Endothelial cell (in vitro differentiated cells): ENCODE results near the gene DLG1. TPM values are rescaled to one million over a fixed set of nuclear protein-coding genes. Genes with fewer than 3 reads are reported as not detected.

Experiments used
- DNase-seq: peaks from one replicate; pipeline ENCODE4 v3.0.0; 2021; ENCODE audit warnings: low spot score
- H3K27ac Mint-ChIP-seq: one replicate; pipeline ENCODE4 v1.8.0; 2021; ENCODE audit warnings: mixed read lengths, inconsistent platforms; ENCODE audit not compliant: unreplicated experiment
- H3K27me3 Mint-ChIP-seq: one replicate; pipeline ENCODE4 v1.8.0; 2021; ENCODE audit warnings: mild to moderate bottlenecking, moderate library complexity, mixed read lengths, inconsistent platforms; ENCODE audit not compliant: unreplicated experiment
- H3K36me3 Mint-ChIP-seq: one replicate; pipeline ENCODE4 v1.8.0; 2021; ENCODE audit warnings: mild to moderate bottlenecking, low read depth, mixed read lengths, inconsistent platforms; ENCODE audit not compliant: unreplicated experiment
- H3K4me1 Mint-ChIP-seq: one replicate; pipeline ENCODE4 v1.8.0; 2021; ENCODE audit warnings: mild to moderate bottlenecking, mixed read lengths, inconsistent platforms; ENCODE audit not compliant: unreplicated experiment
- H3K4me3 Mint-ChIP-seq: one replicate; pipeline ENCODE4 v1.8.0; 2021; ENCODE audit warnings: mild to moderate bottlenecking, mixed read lengths, inconsistent platforms; ENCODE audit not compliant: unreplicated experiment
- H3K9me3 Mint-ChIP-seq: one replicate; pipeline ENCODE4 v1.8.0; 2021; ENCODE audit warnings: mixed read lengths, inconsistent platforms; ENCODE audit not compliant: unreplicated experiment
- total RNA-seq: library from RNA; stranded (reverse); fragmentation: NEBNext Ultra II Directional; extraction: Animal tissue kit (Norgen Biotek cat#: 25700); gene quantifications from one replicate; pipeline ENCODE4 v1.2.1, GENCODE V29; 2021; ENCODE audit not compliant: unreplicated experiment
- TF ChIP-seq, protein P1 (sequence below): fragments of 200-600 bp; sonication (generic); IDR thresholded peaks from one replicate; pipeline ENCODE4 v1.5.0; 2021; ENCODE audit warnings: antibody characterized with exemption; ENCODE audit not compliant: unreplicated experiment

Gene DLG1
- total RNA-seq, 1 donor from 2014 or later, result 75.5 TPM

GRCh38 chr3:197011780-197012539, 286.5 kb downstream of the DLG1 start:
- H3K4me3 Mint-ChIP-seq, result no peak overlapping the region
- no peaks in the 10 kb centered on the region for H3K4me1 Mint-ChIP-seq
- no peak overlapping the region for H3K27ac Mint-ChIP-seq
- TF ChIP-seq, protein P1, sequence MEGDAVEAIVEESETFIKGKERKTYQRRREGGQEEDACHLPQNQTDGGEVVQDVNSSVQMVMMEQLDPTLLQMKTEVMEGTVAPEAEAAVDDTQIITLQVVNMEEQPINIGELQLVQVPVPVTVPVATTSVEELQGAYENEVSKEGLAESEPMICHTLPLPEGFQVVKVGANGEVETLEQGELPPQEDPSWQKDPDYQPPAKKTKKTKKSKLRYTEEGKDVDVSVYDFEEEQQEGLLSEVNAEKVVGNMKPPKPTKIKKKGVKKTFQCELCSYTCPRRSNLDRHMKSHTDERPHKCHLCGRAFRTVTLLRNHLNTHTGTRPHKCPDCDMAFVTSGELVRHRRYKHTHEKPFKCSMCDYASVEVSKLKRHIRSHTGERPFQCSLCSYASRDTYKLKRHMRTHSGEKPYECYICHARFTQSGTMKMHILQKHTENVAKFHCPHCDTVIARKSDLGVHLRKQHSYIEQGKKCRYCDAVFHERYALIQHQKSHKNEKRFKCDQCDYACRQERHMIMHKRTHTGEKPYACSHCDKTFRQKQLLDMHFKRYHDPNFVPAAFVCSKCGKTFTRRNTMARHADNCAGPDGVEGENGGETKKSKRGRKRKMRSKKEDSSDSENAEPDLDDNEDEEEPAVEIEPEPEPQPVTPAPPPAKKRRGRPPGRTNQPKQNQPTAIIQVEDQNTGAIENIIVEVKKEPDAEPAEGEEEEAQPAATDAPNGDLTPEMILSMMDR, result no peak
- no peaks in the 10 kb centered on the region for H3K36me3 Mint-ChIP-seq
- H3K27me3 Mint-ChIP-seq, result peaks cover 5% of the 10 kb centered on the region
- no peaks in the 10 kb centered on the region for H3K9me3 Mint-ChIP-seq
- DNase-seq, result no peak

DNA sequence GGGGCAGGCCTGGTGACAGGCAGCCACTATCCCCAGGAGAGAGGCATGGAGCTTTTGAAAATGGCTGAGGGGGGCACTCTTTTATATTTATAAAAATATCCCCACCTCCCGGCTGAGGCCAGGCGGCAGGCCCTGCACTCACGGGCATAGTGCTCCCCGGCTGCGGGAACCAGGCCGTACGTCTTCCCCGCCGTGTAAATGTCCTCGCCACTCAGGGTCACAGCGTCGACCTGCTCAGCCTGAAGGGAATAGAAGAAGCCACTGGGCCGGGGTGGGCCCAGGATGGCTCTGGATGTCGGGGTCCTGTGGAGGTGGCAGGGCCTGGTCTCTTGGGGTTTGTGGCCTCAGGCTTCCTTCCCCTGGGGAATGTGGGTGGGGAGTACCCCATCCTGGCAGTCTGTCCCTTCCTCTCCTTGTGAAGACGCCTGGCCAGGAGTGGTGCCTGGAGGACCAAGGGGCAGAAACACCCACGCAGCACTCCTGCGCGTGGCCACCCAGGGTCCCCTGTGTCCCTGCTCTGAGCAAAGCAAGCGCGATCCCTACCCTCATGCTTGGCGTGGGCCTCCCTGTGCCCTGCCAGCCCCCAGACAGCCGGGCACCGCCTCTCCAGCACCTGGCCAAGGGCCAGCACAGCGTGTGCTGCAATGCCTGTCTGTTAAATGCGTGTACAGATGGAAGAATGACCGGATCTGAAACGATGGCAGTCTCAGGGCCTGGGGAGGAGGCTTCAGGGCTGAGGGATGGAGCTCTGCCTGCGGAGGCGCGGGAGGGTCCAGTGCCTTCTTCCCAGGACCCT, 287.7 kb downstream of the DLG1 start:
- DNase-seq, result no peak
- Mint-ChIP-seq H3K27ac (no peak overlapping the region), H3K9me3 (no peaks in the 10 kb centered on the region), H3K4me3 (no peak overlapping the region), H3K36me3 (no peaks in the 10 kb centered on the region), H3K4me1 (no peaks in the 10 kb centered on the region), H3K27me3 (peaks cover 3% of the 10 kb centered on the region)
- TF ChIP-seq, protein P1, result no peak

- H3K9me3 Mint-ChIP-seq, result no peaks in the 10 kb centered on the region
- TF ChIP-seq, protein P1, result no peak
- no peak overlapping the region for H3K4me3 Mint-ChIP-seq
- peaks cover 11% of the 10 kb centered on the region for H3K27me3 Mint-ChIP-seq
- no peak overlapping the region for H3K27ac Mint-ChIP-seq
- no peaks in the 10 kb centered on the region for H3K4me1 Mint-ChIP-seq
- peaks cover 4% of the 10 kb centered on the region for H3K36me3 Mint-ChIP-seq
- no peak for DNase-seq
These were observed 288.8 kb downstream of the DLG1 start for GRCh38 chr3:197009532-197010019.

DNA sequence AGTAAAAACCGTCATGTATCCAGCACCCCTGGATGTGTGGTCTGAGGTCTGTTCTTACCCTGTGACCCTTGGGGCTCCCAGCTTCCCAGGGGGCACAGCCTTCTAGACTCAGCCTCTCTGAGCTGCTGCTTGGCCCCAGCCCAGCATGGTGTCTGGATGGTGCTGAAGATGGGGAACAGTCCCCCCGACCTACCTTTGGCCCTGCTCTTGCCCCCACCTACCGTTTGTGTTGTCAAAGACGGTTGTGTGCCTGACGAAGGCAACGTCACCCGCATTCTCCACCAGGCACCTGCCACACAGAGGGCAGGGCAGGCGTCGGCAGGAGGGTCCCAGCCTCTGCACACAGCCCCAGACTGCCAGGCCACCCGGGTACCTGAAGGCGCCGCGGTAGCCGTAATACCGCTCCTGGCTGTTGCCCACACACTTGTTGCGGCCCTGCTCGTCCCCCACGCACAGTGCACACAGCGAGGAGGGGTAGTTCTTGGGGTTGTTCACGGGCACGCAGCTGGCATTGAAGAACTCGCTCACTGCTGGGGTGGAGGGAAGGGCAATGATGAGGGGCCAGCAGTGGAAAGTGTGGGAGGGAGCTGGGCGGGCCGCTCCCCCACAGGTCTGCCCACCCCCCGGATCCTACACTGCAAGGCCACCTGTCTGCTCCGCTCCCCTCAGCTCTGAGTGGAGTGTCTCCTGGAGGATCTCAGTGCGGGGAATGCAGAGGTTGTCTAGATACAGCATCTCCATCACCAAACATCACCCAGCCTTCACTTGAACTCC, 289.8 kb downstream of the DLG1 start:
- Mint-ChIP-seq H3K27me3 (peaks cover 13% of the 10 kb centered on the region), H3K36me3 (peaks cover 4% of the 10 kb centered on the region), H3K9me3 (no peaks in the 10 kb centered on the region), H3K4me1 (peaks cover 2% of the 10 kb centered on the region), H3K27ac (no peak overlapping the region), H3K4me3 (no peak overlapping the region)
- TF ChIP-seq, protein P1, result no peak
- DNase-seq, result no peak
